Sigmoid colon (tissue), 4 donors: Measurements from ENCODE around the gene SYTL2.

Experiments used
- EP300 ChIP-seq, 4 donors: sonication (generic); formaldehyde crosslinking; IDR thresholded peaks; one replicate each; pipeline ENCODE4 v1.6.1; 2017; ENCODE audit warnings: antibody characterized with exemption in 4 of 4
- POLR2A ChIP-seq, 2 donors: fragments of 450-650 bp; IDR thresholded peaks; one replicate each; pipeline ENCODE4 v1.6.1; 2016; ENCODE audit warnings: antibody characterized with exemption in 2 of 2, mild to moderate bottlenecking in 2 of 2, moderate library complexity in 2 of 2

- TF ChIP-seq EP300 (IDR thresholded peaks at IDR 0.05) (no peak), POLR2A (IDR thresholded peaks at IDR 0.05) (no peak)
These were observed 68.6 kb downstream of the SYTL2 start for GRCh38 chr11:85742348-85742747.
